Measurements from ENCODE around the gene LGALS3BP. TPM values are rescaled to one million over a fixed set of nuclear protein-coding genes. Genes with fewer than 3 reads are reported as not detected.
A peak's percentile ranks its signal among the peaks of the same experiment; 100 is the strongest.

Gene LGALS3BP
- total RNA-seq, 1 experiment from 2014 or later: 389 TPM

- no peak overlapping the region for H3K9ac ChIP-seq (ENCODE audit: low read length)
- no peaks in the 10 kb centered on the region for H3K9me3 ChIP-seq (ENCODE audit: control insufficient read depth in 1 of 2, insufficient read depth in 1 of 2, low read depth in 1 of 2, low read length in 2 of 2)
- H3K36me3 ChIP-seq (ENCODE audit: control insufficient read depth in 1 of 2, insufficient read depth in 2 of 2, low read length in 2 of 2): peaks cover 50 to 75% of the 10 kb centered on the region in 2 experiments; a peak in 3 of 4 replicates
- H3K27me3 ChIP-seq (ENCODE audit: insufficient read depth, low read length): no peaks in the 10 kb centered on the region
- CTCF ChIA-PET: interaction anchor here (0.9 to 1.9 kb wide), 2 partner anchors 13 to 52 kb away, joined by 3 to 5 read pairs; partner anchors contain the start of gene LGALS3BP
- no peaks in the 10 kb centered on the region; the same call in 1 of the 2 replicates for H4K20me1 ChIP-seq (ENCODE audit: insufficient read depth)
- no peak overlapping the region for H2AFZ ChIP-seq (ENCODE audit: low read depth, low read length, poor library complexity, severe bottlenecking)
- peaks cover 0 to 3% of the 10 kb centered on the region in 2 experiments; a peak in 1 of 4 replicates for H3K4me1 ChIP-seq (ENCODE audit: control insufficient read depth in 1 of 2, insufficient read depth in 2 of 2, low read length in 2 of 2)
- H3K27ac ChIP-seq (ENCODE audit: low read depth, low read length): peak overlapping the region; percentile 30; the same call in 1 of the 2 replicates
- POLR2A ChIA-PET: no interaction called here
- RAD21 ChIA-PET (ENCODE audit: low non-redundant PET in 1 of 2, low total read pairs in 2 of 2, uncharacterized antibody in 2 of 2, unreplicated experiment in 2 of 2): no interaction called here
- H3K4me3 ChIP-seq (replicated peaks in 1 of 2; ENCODE audit: low read depth in 1 of 2, low read length in 2 of 2): no peak overlapping the region
- ATAC-seq (peak; percentile 93), DNase-seq (ENCODE audit: low read depth, low spot score) (no peak)
- BruUV-seq (replicated peaks): no TSS peak
- H3K9me2 ChIP-seq (ENCODE audit: insufficient read depth): no peaks in the 10 kb centered on the region
- peak; percentile 66 to 96 (median 92) for TF ChIP-seq CTCF (IDR thresholded peaks at IDR 0.05 in 2 of 3, conservative IDR thresholded peaks at IDR 0.05 in 1 of 3; ENCODE audit: borderline replicate concordance in 1 of 3, insufficient read depth in 1 of 3, low read depth in 2 of 3, low read length in 2 of 3)
- TF ChIP-seq MAX (IDR thresholded peaks at IDR 0.05): no peak
- peak; percentile 30; the same call in 1 of the 2 replicates for TF ChIP-seq POLR2AphosphoS5 (IDR thresholded peaks at IDR 0.05; ENCODE audit: low read depth, low read length)
- H3K4me2 ChIP-seq (ENCODE audit: low read length): no peak overlapping the region
- intact Hi-C loops (cut with micrococcal nuclease): no loop called here
- H3K79me2 ChIP-seq (ENCODE audit: insufficient read depth, low read length): peaks cover 46% of the 10 kb centered on the region
Observed at GRCh38 chr17:78993241-78993956, 13.7 kb upstream of the LGALS3BP start.
